ENCODE measurements around the gene AKAP17A. TPM values are rescaled to one million over a fixed set of nuclear protein-coding genes. Genes with fewer than 3 reads are reported as not detected.

Gene AKAP17A
- total and polyA plus RNA-seq, 2 of the 13 experiments (the other 11 are each of a cell fraction or from before 2014, with no cell fraction given): 20.5 to 26.5 TPM

DNA sequence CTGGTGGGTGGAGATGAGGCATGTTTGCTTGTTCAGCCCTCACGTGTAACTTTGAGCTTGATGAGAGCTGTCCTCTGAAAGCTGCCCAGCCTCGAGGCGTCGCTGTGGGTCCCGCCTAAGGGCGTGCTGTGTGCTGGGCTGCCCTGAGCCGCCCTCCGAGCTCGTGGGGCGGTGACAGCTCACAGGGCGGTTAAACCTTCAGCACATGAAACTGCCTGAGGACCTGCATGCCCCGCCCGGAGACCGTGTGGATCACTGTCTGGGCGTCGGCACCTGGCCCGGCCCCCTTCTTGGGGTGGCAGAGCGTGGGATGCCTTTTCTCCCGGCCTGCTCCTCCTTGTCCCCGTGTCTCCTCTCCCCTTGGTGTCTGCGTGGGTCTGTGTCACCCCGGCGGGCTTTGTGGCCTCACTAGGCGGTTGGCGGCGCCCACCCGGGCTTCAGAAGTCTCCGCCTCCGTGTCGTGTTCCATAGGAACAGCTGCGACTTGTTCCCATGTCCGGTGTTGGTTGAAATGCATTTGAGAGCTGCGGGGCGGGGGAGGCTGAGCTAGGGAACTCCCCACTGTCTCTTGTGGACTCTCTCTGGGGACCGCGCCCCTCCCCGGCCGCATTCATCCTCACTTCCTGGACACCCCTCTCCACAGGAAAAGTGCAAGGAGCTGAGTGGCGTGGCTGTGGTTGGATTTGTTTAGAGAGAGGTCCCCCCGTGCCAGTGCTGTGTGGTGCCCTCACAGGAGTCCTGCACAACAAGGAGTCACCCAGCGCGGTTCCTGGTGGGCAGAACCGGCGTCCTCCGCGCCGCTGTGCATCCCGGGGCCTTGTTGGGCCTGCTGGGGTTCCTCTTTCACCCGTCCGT lies 6.8 kb downstream of the AKAP17A start:
- no peak overlapping the region for H3K4me3 ChIP-seq (replicated peaks in 1 of 3; ENCODE audit: insufficient read depth in 1 of 3, low read depth in 2 of 3, low read length in 3 of 3)
- WGBS (ENCODE audit: low lambda C conversion rate): 98% methylated on average over 22 of the region's 50 CpGs
- no peak overlapping the region for H3K9ac ChIP-seq (ENCODE audit: insufficient read depth, low read depth, low read length)
- no peak overlapping the region for H2AFZ ChIP-seq (ENCODE audit: low read length)
- H3K79me2 ChIP-seq (ENCODE audit: insufficient read depth, low read length): peaks cover 27% of the 10 kb centered on the region
- CTCF ChIA-PET (ENCODE audit: low intra/inter-chr PET ratio, low total read pairs): no interaction called here
- no peak overlapping the region for H3K27ac ChIP-seq (ENCODE audit: extremely low read length, insufficient read depth, low read length)
- DNase-seq (ENCODE audit: low spot score) (no peak), FAIRE-seq (no peak), ATAC-seq (no peak)
- BruUV-seq (replicated peaks): no TSS peak
- 0 out of 2 replicates have a peak, but pooled peaks cover 4% of the 10 kb centered on the region for H3K4me1 ChIP-seq (ENCODE audit: insufficient read depth, low read length)
- intact Hi-C loops (cut with micrococcal nuclease; ENCODE audit: unreplicated experiment): no loop called here
- POLR2A ChIA-PET: no interaction called here
- no peaks in the 10 kb centered on the region for H3K9me3 ChIP-seq (ENCODE audit: low read length)
- H3K27me3 ChIP-seq (ENCODE audit: control insufficient read depth in 1 of 2, insufficient read depth in 2 of 2, low read length in 2 of 2): no peaks in the 10 kb centered on the region
- in situ Hi-C loops (cut with HindIII; ENCODE audit: extremely low pct_ligation_motif_present, low pct_unique_long_range_greater_than_20kb): no loop called here
- H4K20me1 ChIP-seq (ENCODE audit: insufficient read depth, low read length): peaks cover 24% of the 10 kb centered on the region; the same call in 1 of the 2 replicates
- TF ChIP-seq ZNF761 (CRISPR knock-in tag; conservative IDR thresholded peaks at IDR 0.05): no peak
- peak; percentile 6 for TF ChIP-seq AGO2 (optimal IDR thresholded peaks at IDR 0.05; ENCODE audit: low read depth, low read length)
- no peak overlapping the region for H3K4me2 ChIP-seq (ENCODE audit: low read depth, low read length)
- H3K36me3 ChIP-seq (replicated peaks in 1 of 2; ENCODE audit: control insufficient read depth in 1 of 2, insufficient read depth in 2 of 2, low read length in 2 of 2): peaks cover 40 to 85% of the 10 kb centered on the region in 2 experiments

DNA sequence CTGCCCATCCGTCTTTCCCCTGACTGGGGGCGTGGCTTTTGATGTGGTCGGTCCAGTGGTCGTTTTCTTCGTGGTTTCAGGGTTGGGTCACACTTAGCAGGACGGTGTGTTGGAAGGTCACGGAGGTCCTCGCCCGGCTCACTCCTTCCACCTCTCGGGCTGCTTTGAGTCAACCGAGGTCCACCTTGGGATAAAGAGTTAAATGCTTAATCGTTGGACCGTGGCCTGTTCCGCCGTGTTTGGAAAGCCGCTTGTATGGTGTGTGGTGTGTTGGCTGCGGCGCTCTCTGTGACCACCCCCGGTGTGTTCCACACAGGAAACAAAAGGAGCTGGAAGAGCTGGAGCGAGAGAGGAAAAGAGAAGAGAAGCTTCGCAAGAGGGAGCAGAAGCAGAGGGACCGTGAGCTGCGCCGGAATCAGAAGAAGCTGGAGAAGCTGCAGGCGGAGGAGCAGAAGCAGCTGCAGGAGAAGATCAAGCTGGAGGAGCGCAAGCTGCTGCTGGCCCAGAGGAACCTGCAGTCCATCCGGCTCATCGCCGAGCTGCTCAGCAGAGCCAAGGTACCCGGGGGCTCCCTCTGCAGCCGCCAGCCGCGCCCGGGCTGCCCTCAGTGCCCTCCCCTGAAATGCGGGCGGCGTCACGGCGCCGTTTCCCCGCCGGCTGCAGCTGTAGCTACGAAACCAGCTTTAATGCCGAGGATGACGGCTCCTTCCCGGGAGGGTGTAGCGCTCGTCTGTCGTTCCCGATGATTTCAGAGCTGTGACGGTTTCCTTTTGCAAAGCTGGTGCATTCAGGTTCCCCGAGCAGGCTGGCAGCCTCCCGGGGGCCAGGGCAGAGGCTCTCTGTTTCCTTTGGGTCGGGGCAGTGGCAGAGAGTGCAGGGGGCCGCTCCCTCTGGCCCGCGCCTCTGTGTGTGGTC lies 7.7 kb downstream of the AKAP17A start:
- H2AFZ ChIP-seq (ENCODE audit: low read length): no peak overlapping the region
- no peaks in the 10 kb centered on the region for H3K27me3 ChIP-seq (ENCODE audit: control insufficient read depth in 1 of 2, insufficient read depth in 2 of 2, low read length in 2 of 2)
- peaks cover 15% of the 10 kb centered on the region; the same call in 1 of the 2 replicates for H4K20me1 ChIP-seq (ENCODE audit: insufficient read depth, low read length)
- no peak overlapping the region for H3K4me2 ChIP-seq (ENCODE audit: low read depth, low read length)
- no peak for ATAC-seq
- peaks cover 18% of the 10 kb centered on the region for H3K79me2 ChIP-seq (ENCODE audit: insufficient read depth, low read length)
- no peaks in the 10 kb centered on the region for H3K9me3 ChIP-seq (ENCODE audit: low read length)
- FAIRE-seq: no peak
- no peak for DNase-seq (ENCODE audit: low spot score)
- in situ Hi-C loops (cut with HindIII; ENCODE audit: extremely low pct_ligation_motif_present, low pct_unique_long_range_greater_than_20kb): no loop called here
- WGBS (ENCODE audit: low lambda C conversion rate): 96% methylated on average over 54 of the region's 57 CpGs
- H3K4me1 ChIP-seq (ENCODE audit: insufficient read depth, low read length): no peaks in the 10 kb centered on the region
- no peak overlapping the region for H3K27ac ChIP-seq (ENCODE audit: extremely low read length, insufficient read depth, low read length)
- CTCF ChIA-PET (ENCODE audit: low intra/inter-chr PET ratio, low total read pairs): no interaction called here
- intact Hi-C loops (cut with micrococcal nuclease; ENCODE audit: unreplicated experiment): no loop called here
- POLR2A ChIA-PET: no interaction called here
- no peak overlapping the region for H3K9ac ChIP-seq (ENCODE audit: insufficient read depth, low read depth, low read length)
- H3K36me3 ChIP-seq (replicated peaks in 1 of 2; ENCODE audit: control insufficient read depth in 1 of 2, insufficient read depth in 2 of 2, low read length in 2 of 2): peaks cover 39 to 78% of the 10 kb centered on the region in 2 experiments
- no peak for TF ChIP-seq SETDB1 (CRISPR knock-in tag; IDR thresholded peaks at IDR 0.05; ENCODE audit: borderline replicate concordance)
- TF ChIP-seq ZNF652 (CRISPR knock-in tag; IDR thresholded peaks at IDR 0.05; ENCODE audit: borderline replicate concordance, low read depth): no peak
- TF ChIP-seq, protein P1, sequence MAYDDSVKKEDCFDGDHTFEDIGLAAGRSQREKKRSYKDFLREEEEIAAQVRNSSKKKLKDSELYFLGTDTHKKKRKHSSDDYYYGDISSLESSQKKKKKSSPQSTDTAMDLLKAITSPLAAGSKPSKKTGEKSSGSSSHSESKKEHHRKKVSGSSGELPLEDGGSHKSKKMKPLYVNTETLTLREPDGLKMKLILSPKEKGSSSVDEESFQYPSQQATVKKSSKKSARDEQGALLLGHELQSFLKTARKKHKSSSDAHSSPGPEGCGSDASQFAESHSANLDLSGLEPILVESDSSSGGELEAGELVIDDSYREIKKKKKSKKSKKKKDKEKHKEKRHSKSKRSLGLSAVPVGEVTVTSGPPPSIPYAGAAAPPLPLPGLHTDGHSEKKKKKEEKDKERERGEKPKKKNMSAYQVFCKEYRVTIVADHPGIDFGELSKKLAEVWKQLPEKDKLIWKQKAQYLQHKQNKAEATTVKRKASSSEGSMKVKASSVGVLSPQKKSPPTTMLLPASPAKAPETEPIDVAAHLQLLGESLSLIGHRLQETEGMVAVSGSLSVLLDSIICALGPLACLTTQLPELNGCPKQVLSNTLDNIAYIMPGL (CRISPR knock-in tag; IDR thresholded peaks at IDR 0.05; ENCODE audit: borderline replicate concordance in 1 of 2, low read depth in 1 of 2): no peak
- TF ChIP-seq SMAD3 (CRISPR knock-in tag; IDR thresholded peaks at IDR 0.05): no peak
- TF ChIP-seq ZBTB1 (CRISPR knock-in tag; IDR thresholded peaks at IDR 0.05; ENCODE audit: borderline replicate concordance): no peak
- TF ChIP-seq IKZF4 (CRISPR knock-in tag; IDR thresholded peaks at IDR 0.05; ENCODE audit: borderline replicate concordance, low read depth, not compliant biosample characterization): no peak
- TF ChIP-seq RBAK (CRISPR knock-in tag; IDR thresholded peaks at IDR 0.05): no peak
- TF ChIP-seq ZFX (CRISPR knock-in tag; IDR thresholded peaks at IDR 0.05; ENCODE audit: low read depth): no peak
- TF ChIP-seq NCOA1 (CRISPR knock-in tag; IDR thresholded peaks at IDR 0.05): no peak
- TF ChIP-seq ZNF547 (CRISPR knock-in tag; IDR thresholded peaks at IDR 0.05): no peak
- no peak for TF ChIP-seq EEA1 (CRISPR knock-in tag; IDR thresholded peaks at IDR 0.05; ENCODE audit: borderline replicate concordance)
- H3K4me3 ChIP-seq (replicated peaks in 1 of 3; ENCODE audit: insufficient read depth in 1 of 3, low read depth in 2 of 3, low read length in 3 of 3): no peak overlapping the region
- BruUV-seq (replicated peaks): no TSS peak

Measured in HepG2 (cell line).